ENCODE measurements around the gene PLK1. TPM values are rescaled to one million over a fixed set of nuclear protein-coding genes. Genes with fewer than 3 reads are reported as not detected.

PLK1 gene
- total RNA-seq, 3 donors from 2014 or later: 0.66 to 4.3 (median 1.3) TPM

DNA sequence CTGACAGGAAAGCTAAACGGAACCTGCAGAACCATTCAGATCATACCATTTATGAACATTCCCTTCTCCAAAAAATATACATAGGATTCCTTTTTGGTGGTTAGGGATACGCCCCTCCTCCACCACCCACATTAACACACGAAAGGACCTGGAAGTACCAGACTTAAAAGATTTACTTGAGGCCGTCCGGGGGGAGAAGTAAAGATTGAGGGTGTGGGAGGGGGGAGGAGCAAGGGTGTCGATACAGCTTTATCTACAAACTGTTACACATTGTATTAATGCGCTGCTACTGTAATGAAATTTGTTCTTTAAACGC is 38.1 kb upstream of the PLK1 start:
- Histone ChIP-seq H3K9me3 (no peaks in the 10 kb centered on the region), H3K4me3 (peak overlapping the region; percentile 93 to 98 (median 95)), H3K27ac (peak overlapping the region; percentile 81 to 87), H3K36me3 (no peaks in the 10 kb centered on the region), H3K27me3 (no peaks in the 10 kb centered on the region), H3K4me1 (peaks cover 0 to 17% of the 10 kb centered on the region in 2 donors)
- DNase-seq (ENCODE audit: low spot score in 2 of 2): no peak
- no peak for TF ChIP-seq POLR2AphosphoS5 (IDR thresholded peaks at IDR 0.05)
- TF ChIP-seq, protein P1, sequence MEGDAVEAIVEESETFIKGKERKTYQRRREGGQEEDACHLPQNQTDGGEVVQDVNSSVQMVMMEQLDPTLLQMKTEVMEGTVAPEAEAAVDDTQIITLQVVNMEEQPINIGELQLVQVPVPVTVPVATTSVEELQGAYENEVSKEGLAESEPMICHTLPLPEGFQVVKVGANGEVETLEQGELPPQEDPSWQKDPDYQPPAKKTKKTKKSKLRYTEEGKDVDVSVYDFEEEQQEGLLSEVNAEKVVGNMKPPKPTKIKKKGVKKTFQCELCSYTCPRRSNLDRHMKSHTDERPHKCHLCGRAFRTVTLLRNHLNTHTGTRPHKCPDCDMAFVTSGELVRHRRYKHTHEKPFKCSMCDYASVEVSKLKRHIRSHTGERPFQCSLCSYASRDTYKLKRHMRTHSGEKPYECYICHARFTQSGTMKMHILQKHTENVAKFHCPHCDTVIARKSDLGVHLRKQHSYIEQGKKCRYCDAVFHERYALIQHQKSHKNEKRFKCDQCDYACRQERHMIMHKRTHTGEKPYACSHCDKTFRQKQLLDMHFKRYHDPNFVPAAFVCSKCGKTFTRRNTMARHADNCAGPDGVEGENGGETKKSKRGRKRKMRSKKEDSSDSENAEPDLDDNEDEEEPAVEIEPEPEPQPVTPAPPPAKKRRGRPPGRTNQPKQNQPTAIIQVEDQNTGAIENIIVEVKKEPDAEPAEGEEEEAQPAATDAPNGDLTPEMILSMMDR (IDR thresholded peaks at IDR 0.05): no peak
- no peak for TF ChIP-seq POLR2A (IDR thresholded peaks at IDR 0.05)
- intact Hi-C loops (cut with DNase I; ENCODE audit: low total_unique reads): no loop called here

DNA sequence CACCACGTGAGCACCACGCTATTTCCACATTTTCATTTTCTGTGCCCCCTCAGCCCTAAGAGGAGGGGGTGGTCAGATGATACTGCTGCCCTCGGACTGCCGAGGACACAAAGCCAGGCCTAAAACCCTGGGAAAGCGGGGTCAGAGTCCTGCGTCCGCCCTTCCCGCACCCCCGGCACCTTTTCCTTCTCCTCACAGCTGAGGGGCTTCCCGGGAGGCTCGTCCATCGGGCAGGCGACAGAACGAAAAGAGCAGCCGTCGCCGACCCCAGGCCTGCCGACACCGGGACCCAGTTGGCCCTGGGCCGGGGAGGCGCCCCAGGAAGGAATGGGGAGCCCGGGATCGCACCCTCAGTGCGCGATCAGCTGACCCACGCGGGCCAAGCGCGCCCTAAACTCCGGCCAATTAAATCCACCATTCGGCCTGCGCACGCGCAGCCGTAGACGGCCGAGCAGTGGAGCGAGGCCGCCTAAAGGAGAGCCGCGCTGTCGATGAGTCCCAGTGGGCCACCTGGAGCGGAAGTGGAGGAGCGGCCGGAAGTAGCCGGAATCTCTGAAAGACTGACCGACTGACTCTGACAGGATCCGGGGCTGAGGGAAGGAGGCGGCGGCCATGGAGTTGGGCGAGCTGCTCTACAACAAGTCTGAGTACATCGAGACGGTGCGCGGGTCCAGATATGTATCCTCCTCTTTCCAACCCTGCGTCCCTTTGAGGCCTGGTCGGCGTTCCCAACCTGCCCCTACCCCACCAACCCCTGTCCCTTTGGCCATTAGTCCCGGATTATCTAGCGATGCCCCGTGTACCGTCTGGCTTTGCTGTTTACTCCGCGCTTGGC is 37.5 kb upstream of the PLK1 start, which contains the start of the genes DCTN5 and PALB2:
Gene DCTN5, plus strand, starts transcription at position 536 of the 835 bp plus-strand sequence. Its CDS starts 77 bp downstream, at position 613.
Gene PALB2, minus strand, starts transcription at position 380 of the 835 bp plus-strand sequence. Its CDS starts 153 bp downstream, at position 227.
- peak; percentile 87 to 88 for DNase-seq (ENCODE audit: low spot score in 2 of 2)
- H3K9me3 ChIP-seq: no peaks in the 10 kb centered on the region
- peak within 1 kb of the TSS; percentile 93 to 98 (median 95) for H3K4me3 ChIP-seq
- H3K27ac ChIP-seq: peak within 1 kb of the TSS; percentile 81 to 87
- no peaks in the 10 kb centered on the region for H3K36me3 ChIP-seq
- no peaks in the 10 kb centered on the region for H3K27me3 ChIP-seq
- H3K4me1 ChIP-seq: peaks cover 0 to 17% of the 10 kb centered on the region in 2 donors
- intact Hi-C loops (cut with DNase I; ENCODE audit: low total_unique reads): no loop called here
- peak in 2 of 3 donors; percentile 44 to 73 for TF ChIP-seq POLR2AphosphoS5 (IDR thresholded peaks at IDR 0.05)
- TF ChIP-seq, protein P1 (IDR thresholded peaks at IDR 0.05): no peak
- TF ChIP-seq POLR2A (IDR thresholded peaks at IDR 0.05): no peak

DNA sequence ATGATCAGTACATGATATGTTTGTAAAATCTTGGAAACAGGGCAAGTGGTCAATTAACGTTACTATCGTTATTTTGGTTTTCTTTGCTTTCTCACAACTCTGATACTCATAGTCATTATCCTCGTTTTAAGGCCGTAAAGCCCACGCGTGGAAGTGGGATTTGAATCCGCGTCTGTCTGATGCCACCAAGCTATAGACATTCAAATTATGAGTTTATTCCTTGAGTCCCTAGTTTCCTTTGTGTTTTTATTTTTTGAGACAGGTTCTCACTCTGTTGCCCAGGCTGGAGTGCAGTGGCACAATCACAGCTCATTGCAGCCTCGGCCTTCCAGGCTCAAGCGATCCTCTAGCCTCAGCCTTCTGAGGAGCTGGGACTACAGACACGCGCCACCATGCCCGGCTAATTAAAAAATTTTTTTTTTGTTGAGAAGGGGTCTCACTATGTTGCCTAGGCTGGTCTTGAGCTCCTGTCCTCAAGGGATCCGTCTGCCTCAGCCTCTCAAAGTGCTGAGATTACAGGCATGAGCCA is 36.4 kb upstream of the PLK1 start:
- TF ChIP-seq, protein P1 (IDR thresholded peaks at IDR 0.05): no peak
- TF ChIP-seq POLR2A (IDR thresholded peaks at IDR 0.05): no peak
- no peak for TF ChIP-seq POLR2AphosphoS5 (IDR thresholded peaks at IDR 0.05)
- intact Hi-C loops (cut with DNase I; ENCODE audit: low total_unique reads): no loop called here
- H3K36me3 ChIP-seq: no peaks in the 10 kb centered on the region

DNA sequence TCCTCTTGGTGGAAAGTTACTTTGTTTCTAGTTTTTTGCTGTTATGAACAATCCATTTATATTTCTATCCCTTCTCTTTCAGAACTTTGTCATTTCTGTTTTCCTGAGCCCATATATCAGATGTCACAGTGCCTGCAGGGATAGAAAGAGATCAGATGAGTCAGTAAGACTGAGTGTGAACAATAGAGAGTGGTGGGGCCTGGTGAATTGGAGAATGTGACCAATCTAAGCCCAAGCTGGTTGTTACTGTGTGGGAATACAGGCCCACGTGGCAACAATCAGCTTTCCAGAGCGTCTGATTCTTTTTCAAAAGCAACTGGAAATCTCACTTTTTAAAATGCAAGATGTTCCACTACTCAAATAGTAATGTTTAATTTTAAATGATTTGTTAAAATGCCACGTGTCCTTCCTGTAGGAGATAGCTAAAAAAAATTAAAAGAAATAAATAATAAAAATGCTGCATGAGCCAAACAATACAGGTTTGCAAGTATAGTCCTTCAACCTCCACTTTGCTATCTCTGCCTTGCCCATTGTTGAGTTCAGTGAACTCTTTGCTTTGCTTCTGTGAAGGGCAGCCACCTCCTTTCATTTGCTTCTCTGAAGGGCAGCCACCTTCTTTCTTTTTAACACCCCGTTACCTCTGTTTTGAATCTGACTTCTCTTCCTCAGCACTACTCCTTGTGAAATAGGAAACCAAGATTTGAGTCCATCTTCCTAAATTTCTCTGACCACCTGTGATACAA is 27.8 kb upstream of the PLK1 start:
- intact Hi-C loops (cut with DNase I; ENCODE audit: low total_unique reads): loop anchor here (1.0 kb wide), 1 partner anchor 25 kb away; no protein-coding TSS in a partner anchor
- Histone ChIP-seq H3K4me1 (no peaks in the 10 kb centered on the region), H3K36me3 (no peaks in the 10 kb centered on the region), H3K4me3 (no peak overlapping the region), H3K27me3 (no peaks in the 10 kb centered on the region), H3K9me3 (no peaks in the 10 kb centered on the region), H3K27ac (no peak overlapping the region)
- no peak for DNase-seq (ENCODE audit: low spot score in 2 of 2)
- no peak for TF ChIP-seq POLR2A (IDR thresholded peaks at IDR 0.05)
- TF ChIP-seq, protein P1 (IDR thresholded peaks at IDR 0.05): no peak
- TF ChIP-seq POLR2AphosphoS5 (IDR thresholded peaks at IDR 0.05): no peak

More for the DNA sequence above, 36.4 kb upstream of the PLK1 start:
- Histone ChIP-seq H3K9me3 (no peaks in the 10 kb centered on the region), H3K27ac (peak overlapping the region in 1 of 2 donors; percentile 87), H3K27me3 (no peaks in the 10 kb centered on the region), H3K4me1 (peaks cover 0 to 17% of the 10 kb centered on the region in 2 donors), H3K4me3 (peak overlapping the region; percentile 93 to 98 (median 95))
- no peak for DNase-seq (ENCODE audit: low spot score in 2 of 2)
